IgD-negative memory B cell (primary cell): Measurements from ENCODE around the gene KLF1. TPM values are rescaled to one million over a fixed set of nuclear protein-coding genes. Genes with fewer than 3 reads are reported as not detected.
A peak's percentile ranks its signal among the peaks of the same experiment; 100 is the strongest.

Experiments used
- H3K27ac Mint-ChIP-seq, 3 donors: one replicate each; pipeline ENCODE4 v1.8.0; 2020 to 2022; ENCODE audit warnings: mild to moderate bottlenecking in 3 of 3, mixed read lengths in 3 of 3, moderate library complexity in 1 of 3
- H3K27me3 Mint-ChIP-seq: one replicate; pipeline ENCODE4 v1.8.0; 2021; ENCODE audit warnings: mixed read lengths
- H3K36me3 Mint-ChIP-seq: one replicate; pipeline ENCODE4 v1.8.0; 2020; ENCODE audit warnings: mild to moderate bottlenecking, mixed read lengths
- H3K4me1 Mint-ChIP-seq, 3 donors: one replicate each; pipeline ENCODE4 v1.8.0; 2020 to 2022; ENCODE audit warnings: mixed read lengths in 3 of 3, mild to moderate bottlenecking in 1 of 3
- H3K4me3 Mint-ChIP-seq, 4 donors: one replicate each; pipeline ENCODE4 v1.8.0; 2020 to 2022; ENCODE audit warnings: mild to moderate bottlenecking in 4 of 4, mixed read lengths in 4 of 4, moderate library complexity in 3 of 4
- H3K9me3 Mint-ChIP-seq, 3 donors: one replicate each; pipeline ENCODE4 v1.8.0; 2020 to 2021; ENCODE audit warnings: mixed read lengths in 3 of 3, mild to moderate bottlenecking in 1 of 3
- polyA plus RNA-seq: library from polyadenylated mRNA; unstranded; fragments of 300-500 nt; fragmentation: Illumina TruSeq; gene quantifications from one replicate; pipeline ENCODE4 v1.2.3, GENCODE V29; 2021

Gene KLF1
- polyA plus RNA-seq, 1 donor from 2014 or later, result not detected

DNA sequence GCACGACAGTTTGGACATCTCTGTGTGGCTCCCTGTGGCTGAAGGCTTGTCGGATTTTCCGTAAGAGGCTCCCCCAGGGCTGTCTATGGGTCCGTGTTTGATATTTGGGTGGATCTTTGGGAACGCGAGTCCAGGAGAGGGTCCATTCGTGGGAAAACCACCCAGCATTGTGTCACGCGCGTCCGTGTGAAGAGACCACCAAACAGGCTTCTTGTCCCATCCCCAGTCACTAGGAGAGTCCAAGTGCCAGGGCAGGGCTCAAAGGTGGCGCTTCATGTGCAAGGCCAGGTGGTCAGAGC, 2.4 kb downstream of the KLF1 start:
- H3K27ac Mint-ChIP-seq, result peak overlapping the region in 1 of 3 donors; percentile 98
- peaks cover 10 to 19% (median 11%) of the 10 kb centered on the region in 3 donors for H3K4me1 Mint-ChIP-seq
- H3K9me3 Mint-ChIP-seq, result peaks cover 0 to 9% (median 0%) of the 10 kb centered on the region in 3 donors
- no peaks in the 10 kb centered on the region for H3K36me3 Mint-ChIP-seq
- peak overlapping the region; percentile 16 to 96 (median 88) for H3K4me3 Mint-ChIP-seq
- no peaks in the 10 kb centered on the region for H3K27me3 Mint-ChIP-seq

DNA sequence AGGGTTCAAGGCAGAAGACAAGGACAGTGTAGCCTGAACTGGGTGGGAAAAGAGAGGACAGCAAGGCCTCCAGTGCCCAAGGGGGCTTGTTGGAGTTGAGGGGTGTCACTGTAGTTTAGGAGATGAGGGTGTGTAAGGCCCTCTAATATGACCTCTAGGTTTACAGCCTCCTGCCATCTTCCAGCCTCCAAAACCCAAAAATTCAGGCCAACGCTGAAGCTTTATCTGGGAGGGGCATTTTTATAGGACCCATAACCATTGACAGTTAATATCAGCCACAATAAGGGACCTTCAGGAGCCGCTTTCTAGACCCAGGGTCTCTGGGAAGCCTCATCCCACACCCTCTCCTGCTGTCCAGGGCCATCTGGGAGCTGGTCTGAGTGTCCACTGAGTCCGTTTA, 2.8 kb downstream of the KLF1 start:
- Mint-ChIP-seq H3K4me3 (peak overlapping the region in 3 of 4 donors; percentile 16 to 92 (median 49)), H3K27ac (peak overlapping the region in 1 of 3 donors; percentile 98), H3K27me3 (no peaks in the 10 kb centered on the region), H3K9me3 (peaks cover 0 to 9% (median 0%) of the 10 kb centered on the region in 3 donors), H3K36me3 (no peaks in the 10 kb centered on the region), H3K4me1 (peaks cover 10 to 19% (median 13%) of the 10 kb centered on the region in 3 donors)

DNA sequence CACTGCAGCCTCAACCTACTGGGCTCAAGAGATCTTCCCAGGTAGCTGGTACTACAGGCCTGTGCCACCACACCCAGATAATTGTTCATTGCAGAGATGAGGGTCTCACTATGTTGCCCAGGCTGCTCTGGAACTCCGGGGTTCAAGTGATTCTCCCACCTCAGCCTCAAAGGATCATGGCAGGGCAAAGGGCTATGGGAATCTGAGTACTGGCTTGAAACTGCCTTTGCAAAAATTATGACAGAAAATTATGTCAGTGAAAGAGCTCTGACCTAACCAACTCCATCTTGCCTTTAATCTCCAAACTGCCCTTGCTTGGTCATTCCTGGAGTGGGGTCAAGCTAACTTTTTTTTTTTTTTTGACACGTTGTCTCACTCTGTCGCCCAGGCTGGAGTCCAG, 4.4 kb downstream of the KLF1 start:
- Mint-ChIP-seq H3K27ac (peak overlapping the region in 1 of 3 donors; percentile 98), H3K36me3 (peaks cover 3% of the 10 kb centered on the region), H3K4me3 (peak overlapping the region in 3 of 4 donors; percentile 23 to 92 (median 44)), H3K4me1 (peaks cover 10 to 15% (median 11%) of the 10 kb centered on the region in 3 donors), H3K9me3 (peaks cover 0 to 9% (median 0%) of the 10 kb centered on the region in 3 donors), H3K27me3 (no peaks in the 10 kb centered on the region)

GRCh38 chr19:12881172-12881808, 5.7 kb downstream of the KLF1 start, which contains the start of gene DNASE2:
Gene DNASE2, minus strand, starts transcription at chr19:12881449. Its CDS starts 74 bp downstream, at chr19:12881375.
- Mint-ChIP-seq H3K9me3 (peaks cover 0 to 9% (median 0%) of the 10 kb centered on the region in 3 donors), H3K36me3 (peaks cover 3% of the 10 kb centered on the region), H3K4me3 (peak within 1 kb of the TSS; percentile 89 to 96 (median 92)), H3K27me3 (no peaks in the 10 kb centered on the region), H3K4me1 (peaks cover 10 to 11% (median 11%) of the 10 kb centered on the region in 3 donors), H3K27ac (peak within 1 kb of the TSS; percentile 98 to 100 (median 99))

DNA sequence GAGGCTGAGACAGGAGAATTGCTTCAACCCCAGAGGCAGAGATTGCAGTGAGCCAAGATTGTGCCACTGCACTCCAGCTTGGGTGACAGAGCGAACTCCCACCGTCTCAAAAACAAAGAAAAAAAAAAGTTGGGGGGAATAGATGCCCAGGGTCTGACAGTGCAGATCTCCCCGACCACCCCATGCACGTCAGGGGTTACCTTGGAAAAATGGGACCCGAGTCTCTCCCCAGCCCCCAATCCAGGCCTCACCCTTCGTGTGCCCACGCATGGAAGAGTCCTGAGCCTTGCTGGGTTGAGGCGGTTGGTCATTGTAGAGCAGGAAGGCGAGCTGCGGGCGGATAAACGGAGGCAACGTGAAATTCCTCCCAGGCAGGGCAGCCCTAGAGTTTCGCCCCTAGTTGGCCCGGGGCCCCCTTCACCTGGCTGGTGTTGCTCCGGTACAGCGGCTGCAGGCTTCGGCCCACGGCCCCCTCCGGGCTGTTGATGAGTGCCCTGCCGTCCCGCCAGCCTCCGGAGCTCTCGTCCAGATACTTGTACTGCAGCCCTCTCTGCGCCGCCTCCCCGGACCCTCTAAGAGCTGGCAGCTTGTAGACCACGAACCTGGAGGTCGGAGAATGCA, 6.3 kb downstream of the KLF1 start:
- Mint-ChIP-seq H3K36me3 (peaks cover 3% of the 10 kb centered on the region), H3K4me1 (peaks cover 10 to 11% (median 11%) of the 10 kb centered on the region in 3 donors), H3K9me3 (peaks cover 0 to 9% (median 0%) of the 10 kb centered on the region in 3 donors), H3K27ac (peak overlapping the region; percentile 98 to 100 (median 99)), H3K27me3 (no peaks in the 10 kb centered on the region), H3K4me3 (peak overlapping the region; percentile 89 to 96 (median 92))

DNA sequence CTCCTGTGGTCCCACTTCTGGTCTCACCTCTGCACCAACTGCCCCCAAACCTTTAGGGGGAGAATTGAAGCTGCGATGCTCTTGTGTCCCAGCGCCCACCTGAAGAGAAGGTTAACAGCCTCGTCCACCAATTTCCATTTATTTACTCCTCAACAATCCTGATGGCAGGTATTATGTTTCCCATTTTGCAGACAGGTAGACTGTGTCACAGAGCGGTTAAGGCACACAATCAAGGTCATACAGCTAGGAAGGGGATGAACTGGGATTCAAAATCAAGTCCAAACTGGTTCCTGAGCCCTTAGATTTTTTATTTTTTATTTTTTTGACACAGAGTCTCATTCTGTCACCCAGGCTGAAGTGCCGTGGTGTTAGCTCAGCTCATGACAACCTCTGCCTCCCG, 11.9 kb downstream of the KLF1 start:
- Mint-ChIP-seq H3K4me1 (peaks cover 0 to 9% (median 4%) of the 10 kb centered on the region in 3 donors), H3K9me3 (peaks cover 3 to 4% (median 4%) of the 10 kb centered on the region in 3 donors), H3K36me3 (peaks cover 8% of the 10 kb centered on the region), H3K4me3 (no peak overlapping the region), H3K27me3 (no peaks in the 10 kb centered on the region), H3K27ac (peak overlapping the region in 1 of 3 donors; percentile 60)

- no peaks in the 10 kb centered on the region for H3K27me3 Mint-ChIP-seq
- peaks cover 9% of the 10 kb centered on the region for H3K36me3 Mint-ChIP-seq
- no peak overlapping the region for H3K4me3 Mint-ChIP-seq
- H3K9me3 Mint-ChIP-seq, result peaks cover 3 to 4% (median 4%) of the 10 kb centered on the region in 3 donors
- peaks cover 0 to 5% (median 3%) of the 10 kb centered on the region in 3 donors for H3K4me1 Mint-ChIP-seq
- H3K27ac Mint-ChIP-seq, result no peak overlapping the region
Observed at GRCh38 chr19:12873891-12874745, 12.9 kb downstream of the KLF1 start.

GRCh38 chr19:12872941-12873890, 13.8 kb downstream of the KLF1 start:
- Mint-ChIP-seq H3K27ac (peak overlapping the region in 1 of 3 donors; percentile 64), H3K36me3 (peaks cover 9% of the 10 kb centered on the region), H3K4me3 (peak overlapping the region in 3 of 4 donors; percentile 8 to 73 (median 30)), H3K9me3 (peaks cover 3 to 4% (median 4%) of the 10 kb centered on the region in 3 donors), H3K4me1 (peaks cover 0 to 5% (median 3%) of the 10 kb centered on the region in 3 donors), H3K27me3 (no peaks in the 10 kb centered on the region)

- Mint-ChIP-seq H3K9me3 (peaks cover 3 to 4% (median 4%) of the 10 kb centered on the region in 3 donors), H3K4me1 (peaks cover under 1 to 5% (median 4%) of the 10 kb centered on the region in 3 donors), H3K36me3 (peaks cover 6% of the 10 kb centered on the region), H3K4me3 (peak overlapping the region in 1 of 4 donors; percentile 37), H3K27ac (peak overlapping the region in 1 of 3 donors; percentile 64), H3K27me3 (no peaks in the 10 kb centered on the region)
Observed at GRCh38 chr19:12872255-12872654, 14.7 kb downstream of the KLF1 start.

DNA sequence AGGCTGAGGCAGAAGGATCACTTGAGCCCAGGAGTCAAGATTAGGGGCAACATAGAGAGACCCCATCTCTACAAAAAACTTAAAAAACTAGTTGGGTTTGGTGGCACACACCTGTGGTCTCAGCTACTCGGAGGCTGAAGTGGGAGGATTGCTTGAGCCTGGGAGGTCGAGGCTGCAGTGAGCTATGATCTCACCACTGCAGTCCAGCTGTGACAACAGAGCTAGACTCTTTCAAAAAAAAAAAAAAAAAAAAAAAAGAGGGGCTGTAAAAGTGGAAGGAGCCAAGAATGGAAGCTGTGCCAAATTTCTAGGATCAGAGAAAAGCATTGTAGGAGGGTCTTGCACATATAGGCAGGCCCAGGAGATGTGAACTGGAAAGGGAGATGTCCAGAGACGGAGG, 15.3 kb downstream of the KLF1 start:
- Mint-ChIP-seq H3K27me3 (peaks cover 3% of the 10 kb centered on the region), H3K36me3 (peaks cover 6% of the 10 kb centered on the region), H3K4me3 (peak overlapping the region in 1 of 4 donors; percentile 37), H3K9me3 (peaks cover 3 to 4% (median 4%) of the 10 kb centered on the region in 3 donors), H3K4me1 (peaks cover 4 to 8% (median 6%) of the 10 kb centered on the region in 3 donors), H3K27ac (peak overlapping the region in 2 of 3 donors; percentile 39 to 64)

DNA sequence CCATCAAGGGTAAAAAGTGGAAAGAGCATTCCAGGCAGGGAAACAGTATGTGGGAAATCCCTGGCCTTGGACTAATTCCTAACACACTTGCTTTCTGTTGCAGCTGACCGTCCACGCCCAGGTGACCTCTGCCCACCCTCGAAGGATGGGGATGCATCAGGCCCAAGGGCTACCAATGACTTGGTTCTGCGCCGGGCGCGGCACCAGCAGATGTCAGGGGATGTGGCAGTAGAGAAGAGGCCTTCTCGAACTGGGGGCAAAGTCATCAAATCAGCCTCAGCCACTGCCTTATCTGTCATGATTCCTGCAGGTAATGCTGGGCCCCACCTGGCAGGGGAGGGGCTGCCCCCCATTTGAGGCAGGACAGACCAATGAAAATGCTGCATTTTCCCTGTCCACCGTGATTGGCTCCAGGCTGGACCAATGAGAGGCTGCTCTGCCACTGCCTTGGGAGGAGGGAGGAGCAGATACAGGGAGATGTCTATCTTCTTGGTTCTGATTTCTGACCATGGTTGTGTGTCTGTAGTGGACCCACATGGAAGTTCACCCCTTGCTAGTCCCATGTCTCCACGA, 18.4 kb downstream of the KLF1 start:
- peaks cover 4 to 7% (median 6%) of the 10 kb centered on the region in 3 donors for H3K4me1 Mint-ChIP-seq
- peaks cover 9% of the 10 kb centered on the region for H3K27me3 Mint-ChIP-seq
- no peak overlapping the region for H3K27ac Mint-ChIP-seq
- H3K9me3 Mint-ChIP-seq, result peaks cover 3 to 4% (median 4%) of the 10 kb centered on the region in 3 donors
- peak overlapping the region in 1 of 4 donors; percentile 14 for H3K4me3 Mint-ChIP-seq
- H3K36me3 Mint-ChIP-seq, result peaks cover 3% of the 10 kb centered on the region

GRCh38 chr19:12867120-12868099, 19.6 kb downstream of the KLF1 start:
- peaks cover 9% of the 10 kb centered on the region for H3K27me3 Mint-ChIP-seq
- peaks cover 0 to 4% (median 3%) of the 10 kb centered on the region in 3 donors for H3K9me3 Mint-ChIP-seq
- peaks cover 3 to 7% (median 4%) of the 10 kb centered on the region in 3 donors for H3K4me1 Mint-ChIP-seq
- peaks cover 3% of the 10 kb centered on the region for H3K36me3 Mint-ChIP-seq
- peak overlapping the region in 1 of 3 donors; percentile 61 for H3K27ac Mint-ChIP-seq
- peak overlapping the region; percentile 75 to 93 (median 86) for H3K4me3 Mint-ChIP-seq
